NCI-H1694 treated with DMSO at 0.1 percent for 48 hours (cell line): ENCODE results near the gene NCDN.

Experiments used
- DNase-seq: peaks from one replicate; lab custom pipeline; 2025; lab: John Stamatoyannopoulos, UW

Gene NCDN

GRCh38 chr1:35555212-35555584 is 2.4 kb upstream of the NCDN start:
- DNase-seq, result no peak

GRCh38 chr1:35555601-35556477 is 1.8 kb upstream of the NCDN start:
- DNase-seq, result peak; percentile 28

- DNase-seq, result no peak
Observed at GRCh38 chr1:35556484-35557117, 998 bp upstream of the NCDN start.

- no peak for DNase-seq
Observed at GRCh38 chr1:35557118-35557610, 435 bp upstream of the NCDN start, which contains the start of gene KIAA0319L. Gene KIAA0319L, minus strand, starts transcription at chr1:35557403. Its CDS starts 2,912 bp downstream, at chr1:35554491.

- no peak for DNase-seq
Observed at GRCh38 chr1:35558374-35559316, 1.0 kb downstream of the NCDN start.

- no peak for DNase-seq
Observed at GRCh38 chr1:35559317-35559944, 1.8 kb downstream of the NCDN start.

GRCh38 chr1:35560256-35561225 is 2.9 kb downstream of the NCDN start:
- DNase-seq, result peak; percentile 36

GRCh38 chr1:35561297-35561971 is 3.8 kb downstream of the NCDN start:
- no peak for DNase-seq

GRCh38 chr1:35561972-35562680 is 4.5 kb downstream of the NCDN start:
- DNase-seq, result no peak

- no peak for DNase-seq
Observed at GRCh38 chr1:35563166-35563565, 5.6 kb downstream of the NCDN start.

- DNase-seq, result peak; percentile 47
Observed at GRCh38 chr1:35564037-35564883, 6.7 kb downstream of the NCDN start.

- no peak for DNase-seq
Observed at GRCh38 chr1:35564884-35565741, 7.5 kb downstream of the NCDN start.

GRCh38 chr1:35565742-35566133 is 8.1 kb downstream of the NCDN start:
- no peak for DNase-seq

- no peak for DNase-seq
Observed at GRCh38 chr1:35567947-35568558, 10.5 kb downstream of the NCDN start.

GRCh38 chr1:35568975-35569395 is 11.4 kb downstream of the NCDN start:
- peak; percentile 57 for DNase-seq

- DNase-seq, result no peak
Observed at GRCh38 chr1:35569936-35570335, 12.3 kb downstream of the NCDN start.
